ENCODE results near the gene MTPN.

The MTPN gene

GRCh38 chr7:135970045-135970444 lies 7.1 kb downstream of the MTPN start:
- Histone ChIP-seq H4K20me1 (ENCODE audit: insufficient read depth, low read length) (peaks cover 78% of the 10 kb centered on the region), H3K4me3 (ENCODE audit: low read length) (peak overlapping the region; percentile 59)
- TF ChIP-seq CTCF (IDR thresholded peaks at IDR 0.05; ENCODE audit: low read depth, low read length) (no peak), EZH2phosphoT487 (IDR thresholded peaks at IDR 0.05; ENCODE audit: low read depth) (no peak)

GRCh38 chr7:135966341-135967043 lies 10.7 kb downstream of the MTPN start:
- Histone ChIP-seq H2AFZ (ENCODE audit: low read depth, low read length) (no peak overlapping the region), H3K27ac (ENCODE audit: low read length) (no peak overlapping the region), H4K20me1 (ENCODE audit: insufficient read depth, low read length) (peaks cover 87% of the 10 kb centered on the region), H3K9me3 (ENCODE audit: insufficient read depth, low read length) (no peaks in the 10 kb centered on the region), H3K36me3 (replicated peaks; ENCODE audit: low read depth, low read length) (peaks cover 30% of the 10 kb centered on the region), H3K4me3 (ENCODE audit: low read length) (no peak overlapping the region), H3K4me1 (ENCODE audit: low read length) (peaks cover 70% of the 10 kb centered on the region), H3K79me2 (ENCODE audit: low read length) (peaks cover 93% of the 10 kb centered on the region), H3K4me2 (ENCODE audit: low read length) (peak overlapping the region; percentile 28), H3K27me3 (ENCODE audit: low read depth, low read length) (no peaks in the 10 kb centered on the region), H3K9ac (ENCODE audit: low read length) (no peak overlapping the region)
- no peak for TF ChIP-seq EZH2phosphoT487 (IDR thresholded peaks at IDR 0.05; ENCODE audit: low read depth)
- no peak for TF ChIP-seq CTCF (IDR thresholded peaks at IDR 0.05; ENCODE audit: low read depth, low read length)

More at GRCh38 chr7:135970045-135970444, 7.1 kb downstream of the MTPN start:
- peaks cover 73% of the 10 kb centered on the region for H3K4me1 ChIP-seq (ENCODE audit: low read length)
- no peaks in the 10 kb centered on the region for H3K9me3 ChIP-seq (ENCODE audit: insufficient read depth, low read length)
- H3K4me2 ChIP-seq (ENCODE audit: low read length), result peak overlapping the region; percentile 90
- H3K79me2 ChIP-seq (ENCODE audit: low read length), result peaks cover 93% of the 10 kb centered on the region
- peaks cover 49% of the 10 kb centered on the region for H3K36me3 ChIP-seq (replicated peaks; ENCODE audit: low read depth, low read length)
- H3K27me3 ChIP-seq (ENCODE audit: low read depth, low read length), result no peaks in the 10 kb centered on the region
- no peak overlapping the region for H2AFZ ChIP-seq (ENCODE audit: low read depth, low read length)
- peak overlapping the region; percentile 96 for H3K27ac ChIP-seq (ENCODE audit: low read length)
- H3K9ac ChIP-seq (ENCODE audit: low read length), result peak overlapping the region; percentile 14; the same call in 1 of the 2 replicates

DNA sequence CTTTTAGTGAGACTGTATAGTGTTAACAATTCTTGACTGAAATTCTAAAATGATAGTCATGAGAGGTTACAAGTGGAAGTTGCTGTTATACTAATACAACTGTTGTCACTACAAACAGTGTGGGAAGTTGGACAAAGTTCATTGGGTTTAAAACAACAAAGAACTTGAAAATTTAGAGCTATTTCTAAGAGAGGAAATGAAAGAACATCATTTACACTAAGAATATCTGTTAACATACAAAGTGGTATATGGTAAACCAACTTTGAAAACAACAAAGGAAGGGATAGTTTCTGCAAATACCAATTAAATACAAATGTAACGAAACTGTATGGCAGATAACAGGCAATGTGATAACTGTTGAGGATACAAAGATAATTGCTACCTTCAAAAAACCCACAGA lies 11.6 kb downstream of the MTPN start:
- H3K4me1 ChIP-seq (ENCODE audit: low read length), result peaks cover 72% of the 10 kb centered on the region
- H2AFZ ChIP-seq (ENCODE audit: low read depth, low read length), result no peak overlapping the region
- TF ChIP-seq EZH2phosphoT487 (IDR thresholded peaks at IDR 0.05; ENCODE audit: low read depth) (no peak), CTCF (IDR thresholded peaks at IDR 0.05; ENCODE audit: low read depth, low read length) (no peak)
- H3K79me2 ChIP-seq (ENCODE audit: low read length), result peaks cover 97% of the 10 kb centered on the region
- H3K9ac ChIP-seq (ENCODE audit: low read length), result no peak overlapping the region
- no peak overlapping the region for H3K27ac ChIP-seq (ENCODE audit: low read length)
- H4K20me1 ChIP-seq (ENCODE audit: insufficient read depth, low read length), result peaks cover 92% of the 10 kb centered on the region
- no peaks in the 10 kb centered on the region for H3K27me3 ChIP-seq (ENCODE audit: low read depth, low read length)
- H3K9me3 ChIP-seq (ENCODE audit: insufficient read depth, low read length), result no peaks in the 10 kb centered on the region
- no peak overlapping the region for H3K4me3 ChIP-seq (ENCODE audit: low read length)
- peak overlapping the region; percentile 28 for H3K4me2 ChIP-seq (ENCODE audit: low read length)
- peaks cover 30% of the 10 kb centered on the region for H3K36me3 ChIP-seq (replicated peaks; ENCODE audit: low read depth, low read length)

DNA sequence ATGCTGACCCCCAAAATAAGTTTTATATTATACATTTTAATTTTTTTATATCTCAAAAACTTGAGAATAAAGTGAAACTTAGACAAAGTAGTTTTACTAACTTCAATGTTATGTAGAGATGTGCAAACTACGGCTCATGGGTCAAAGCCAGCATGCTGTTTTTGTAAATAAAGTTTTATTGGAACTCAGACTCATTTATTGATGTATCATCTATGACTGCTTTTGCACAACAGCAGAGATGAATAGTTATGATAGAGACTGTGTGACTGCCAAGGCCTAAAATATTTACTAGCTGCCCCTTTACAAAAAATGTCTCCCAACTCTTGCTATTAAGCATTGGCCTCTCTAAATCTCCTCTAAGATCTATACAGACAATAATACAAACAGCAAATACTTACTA lies 12.4 kb downstream of the MTPN start:
- Histone ChIP-seq H3K9ac (ENCODE audit: low read length) (peak overlapping the region; percentile 17; the same call in 1 of the 2 replicates), H3K36me3 (replicated peaks; ENCODE audit: low read depth, low read length) (peaks cover 30% of the 10 kb centered on the region), H3K4me3 (ENCODE audit: low read length) (peak overlapping the region; percentile 57), H3K4me2 (ENCODE audit: low read length) (peak overlapping the region; percentile 78), H3K79me2 (ENCODE audit: low read length) (peaks cover 97% of the 10 kb centered on the region), H3K27ac (ENCODE audit: low read length) (no peak overlapping the region), H4K20me1 (ENCODE audit: insufficient read depth, low read length) (peaks cover 95% of the 10 kb centered on the region), H3K9me3 (ENCODE audit: insufficient read depth, low read length) (no peaks in the 10 kb centered on the region), H3K4me1 (ENCODE audit: low read length) (peaks cover 71% of the 10 kb centered on the region), H2AFZ (ENCODE audit: low read depth, low read length) (no peak overlapping the region), H3K27me3 (ENCODE audit: low read depth, low read length) (no peaks in the 10 kb centered on the region)
- TF ChIP-seq CTCF (IDR thresholded peaks at IDR 0.05; ENCODE audit: low read depth, low read length) (no peak), EZH2phosphoT487 (IDR thresholded peaks at IDR 0.05; ENCODE audit: low read depth) (no peak)

Measured in OCI-LY3 (cell line).